HG03457 (cell line): Measurements from ENCODE around the gene SEPTIN1.

Experiments
- ATAC-seq: cut with Tn5 transposase; IDR thresholded peaks from one replicate; pipeline ENCODE4 v1.9.1; 2021; ENCODE audit warnings: moderate number of reproducible peaks; ENCODE audit not compliant: unreplicated experiment

SEPTIN1 gene

GRCh38 chr16:30358990-30359870, 23.1 kb downstream of the SEPTIN1 start:
- ATAC-seq = no peak

GRCh38 chr16:30358577-30358936, 23.8 kb downstream of the SEPTIN1 start:
- no peak for ATAC-seq

- ATAC-seq = no peak
Measured at GRCh38 chr16:30357715-30358576, 24.4 kb downstream of the SEPTIN1 start.

- ATAC-seq = no peak
Measured at GRCh38 chr16:30357085-30357714, 25.2 kb downstream of the SEPTIN1 start.

- no peak for ATAC-seq
Measured at GRCh38 chr16:30356401-30357084, 25.8 kb downstream of the SEPTIN1 start.

- no peak for ATAC-seq
Measured at GRCh38 chr16:30355954-30356308, 26.4 kb downstream of the SEPTIN1 start.

GRCh38 chr16:30355144-30355953, 27.0 kb downstream of the SEPTIN1 start, which contains the start of gene CD2BP2:
CD2BP2 (minus strand) TSS chr16:30355308; CDS start chr16:30354681, 627 bp downstream.
- peak; percentile 36 for ATAC-seq

GRCh38 chr16:30354423-30355143, 27.8 kb downstream of the SEPTIN1 start:
- peak; percentile 3 for ATAC-seq

GRCh38 chr16:30353438-30354129, 28.8 kb downstream of the SEPTIN1 start:
- no peak for ATAC-seq

GRCh38 chr16:30352488-30353401, 29.6 kb downstream of the SEPTIN1 start:
- ATAC-seq = no peak

- ATAC-seq = no peak
Measured at GRCh38 chr16:30351586-30352419, 30.6 kb downstream of the SEPTIN1 start.

GRCh38 chr16:30351001-30351441, 31.3 kb downstream of the SEPTIN1 start:
- ATAC-seq = no peak

- ATAC-seq = no peak
Measured at GRCh38 chr16:30350134-30350871, 32.1 kb downstream of the SEPTIN1 start.

- ATAC-seq = no peak
Measured at GRCh38 chr16:30349675-30350074, 32.7 kb downstream of the SEPTIN1 start.

- ATAC-seq = no peak
Measured at GRCh38 chr16:30348929-30349328, 33.4 kb downstream of the SEPTIN1 start.

- ATAC-seq = no peak
Measured at GRCh38 chr16:30348113-30348512, 34.2 kb downstream of the SEPTIN1 start.
